Caco-2 (cell line): ENCODE results near the gene WDR1. TPM values are rescaled to one million over a fixed set of nuclear protein-coding genes. Genes with fewer than 3 reads are reported as not detected.

Experiments used
- BruUV-seq: library from RNA; stranded (reverse); fragments of 400-500 nt; replicated peaks from 2 replicates; lab custom pipeline; 2021; lab: Mats Ljungman, UMichigan
- CTCF ChIA-PET: fragments of 300-600 bp; sonication (Branson Sonifier 250); formaldehyde crosslinking; loops from one replicate; lab custom pipeline; 2022; ENCODE audit warnings: antibody characterized with exemption; lab: Charles Lee
- POLR2A ChIA-PET: fragments of 300-600 bp; sonication (Branson Sonifier 250); formaldehyde crosslinking; loops from one replicate; lab custom pipeline; 2022; ENCODE audit warnings: antibody characterized with exemption; lab: Charles Lee
- DNase-seq, 2 experiments: peaks; one replicate each; pipeline versions ENCODE4 v3.0.0 to v3.0.0-alpha.2; 2020 to 2022
- H3K27me3 ChIP-seq: replicated peaks from 2 replicates; pipeline ENCODE4 v1.6.0; 2011; ENCODE audit warnings: low read length; ENCODE audit not compliant: control insufficient read depth, insufficient read depth
- H3K36me3 ChIP-seq: 2 replicates; pipeline ENCODE4 v1.5.1; 2011; ENCODE audit warnings: low read length; ENCODE audit not compliant: control insufficient read depth, insufficient read depth
- H3K4me1 ChIP-seq: fragments of 250-450 bp; sonication (Bioruptor Pico); 2 replicates; pipeline ENCODE4 v1.5.1; 2020; ENCODE audit warnings: mild to moderate bottlenecking
- H3K4me3 ChIP-seq: 2 replicates; pipeline ENCODE4 v1.5.1; 2011; ENCODE audit warnings: low read depth, mild to moderate bottlenecking, control low read depth, low read length
- H3K9me3 ChIP-seq: fragments of 250-450 bp; sonication (Bioruptor Pico); 2 replicates; pipeline ENCODE4 v1.5.1; 2020; ENCODE audit warnings: mild to moderate bottlenecking, moderate library complexity
- H3K27ac Mint-ChIP-seq: one replicate; pipeline ENCODE4 v1.8.0; 2022; ENCODE audit warnings: mixed read lengths; ENCODE audit not compliant: unreplicated experiment
- H3K27me3 Mint-ChIP-seq: one replicate; pipeline ENCODE4 v1.8.0; 2022; ENCODE audit warnings: mixed read lengths; ENCODE audit not compliant: insufficient read depth, unreplicated experiment
- H3K36me3 Mint-ChIP-seq: one replicate; pipeline ENCODE4 v1.8.0; 2022; ENCODE audit warnings: mild to moderate bottlenecking, mixed read lengths; ENCODE audit not compliant: insufficient read depth, unreplicated experiment
- H3K4me1 Mint-ChIP-seq: one replicate; pipeline ENCODE4 v1.8.0; 2022; ENCODE audit warnings: low read depth, mixed read lengths; ENCODE audit not compliant: unreplicated experiment
- H3K4me3 Mint-ChIP-seq: one replicate; pipeline ENCODE4 v1.8.0; 2022; ENCODE audit warnings: mild to moderate bottlenecking, moderate library complexity, mixed read lengths; ENCODE audit not compliant: unreplicated experiment
- H3K9me3 Mint-ChIP-seq: one replicate; pipeline ENCODE4 v1.8.0; 2022; ENCODE audit warnings: mixed read lengths; ENCODE audit not compliant: unreplicated experiment
- CTCF ChIP-seq, 2 experiments: fragments of 200-600 bp in 1 of 2; IDR thresholded peaks; 1 replicate in 1 of 2; 2 replicates in 1 of 2; pipeline versions ENCODE4 v1.5.1 to v1.8.0; 2011 to 2022; ENCODE audit warnings: antibody characterized with exemption in 1 of 2, control low read depth in 1 of 2, inconsistent platforms in 1 of 2, low read depth in 1 of 2, low read length in 1 of 2, mild to moderate bottlenecking in 1 of 2, moderate library complexity in 1 of 2; ENCODE audit not compliant: insufficient read depth in 1 of 2, severe bottlenecking in 1 of 2, unreplicated experiment in 1 of 2
- intact Hi-C: fragments of 100-400 bp; cut with micrococcal nuclease; formaldehyde crosslinking; loops from one replicate; pipeline ENCODE4 v1.10.0; 2022; ENCODE audit not compliant: unreplicated experiment
- total RNA-seq: library from RNA; stranded (reverse); gene quantifications from 2 replicates; pipeline ENCODE4 v1.2.3, GENCODE V29; 2022

The WDR1 gene
- total RNA-seq, 1 experiment from 2014 or later: 250 TPM

GRCh38 chr4:10120943-10121567 lies 4.5 kb upstream of the WDR1 start:
- Histone ChIP-seq H3K4me3 (no peak overlapping the region), H3K36me3 (no peaks in the 10 kb centered on the region), H3K27me3 (no peaks in the 10 kb centered on the region), H3K9me3 (no peaks in the 10 kb centered on the region), H3K4me1 (peaks cover 14% of the 10 kb centered on the region)
- H3K36me3 Mint-ChIP-seq: peaks cover 20% of the 10 kb centered on the region
- TF ChIP-seq CTCF (IDR thresholded peaks at IDR 0.05; ENCODE audit: insufficient read depth in 1 of 2, low read depth in 1 of 2, low read length in 1 of 2, severe bottlenecking in 1 of 2, unreplicated experiment in 1 of 2): no peak
- H3K4me3 Mint-ChIP-seq: no peak overlapping the region
- H3K4me1 Mint-ChIP-seq: peaks cover 26% of the 10 kb centered on the region
- H3K9me3 Mint-ChIP-seq: no peaks in the 10 kb centered on the region
- BruUV-seq: no TSS peak
- intact Hi-C loops: no loop called here
- DNase-seq: no peak
- ChIA-PET CTCF (no interaction called here), POLR2A (interaction anchor here (0.7 kb wide), 1 partner anchor 10 kb away, joined by 3 read pairs; no protein-coding TSS in a partner anchor)
- no peak overlapping the region for H3K27ac Mint-ChIP-seq
- no peaks in the 10 kb centered on the region for H3K27me3 Mint-ChIP-seq

- H3K9me3 ChIP-seq: no peaks in the 10 kb centered on the region
- intact Hi-C loops: no loop called here
- POLR2A ChIA-PET: no interaction called here
- no peak overlapping the region for H3K4me3 ChIP-seq
- DNase-seq: no peak
- TF ChIP-seq CTCF (IDR thresholded peaks at IDR 0.05; ENCODE audit: insufficient read depth in 1 of 2, low read depth in 1 of 2, low read length in 1 of 2, severe bottlenecking in 1 of 2, unreplicated experiment in 1 of 2): no peak
- peaks cover 22% of the 10 kb centered on the region for H3K4me1 ChIP-seq
- H3K36me3 ChIP-seq: peaks cover 2% of the 10 kb centered on the region; the same call in 1 of the 2 replicates
- H3K9me3 Mint-ChIP-seq: no peaks in the 10 kb centered on the region
- H3K27me3 ChIP-seq: no peaks in the 10 kb centered on the region
- H3K27ac Mint-ChIP-seq: no peak overlapping the region
- CTCF ChIA-PET: no interaction called here
- no TSS peak for BruUV-seq
- no peak overlapping the region for H3K4me3 Mint-ChIP-seq
- H3K4me1 Mint-ChIP-seq: peaks cover 26% of the 10 kb centered on the region
- peaks cover 28% of the 10 kb centered on the region for H3K36me3 Mint-ChIP-seq
- no peaks in the 10 kb centered on the region for H3K27me3 Mint-ChIP-seq
Measured at GRCh38 chr4:10119773-10120172, 3.2 kb upstream of the WDR1 start.

- no peaks in the 10 kb centered on the region for H3K9me3 Mint-ChIP-seq
- ChIA-PET POLR2A (no interaction called here), CTCF (no interaction called here)
- DNase-seq: no peak
- no TSS peak for BruUV-seq
- peaks cover 33% of the 10 kb centered on the region for H3K36me3 Mint-ChIP-seq
- H3K27ac Mint-ChIP-seq: no peak overlapping the region
- Histone ChIP-seq H3K9me3 (no peaks in the 10 kb centered on the region), H3K4me3 (no peak overlapping the region), H3K36me3 (peaks cover 4% of the 10 kb centered on the region), H3K27me3 (no peaks in the 10 kb centered on the region), H3K4me1 (peaks cover 23% of the 10 kb centered on the region)
- H3K27me3 Mint-ChIP-seq: no peaks in the 10 kb centered on the region
- TF ChIP-seq CTCF (IDR thresholded peaks at IDR 0.05; ENCODE audit: insufficient read depth in 1 of 2, low read depth in 1 of 2, low read length in 1 of 2, severe bottlenecking in 1 of 2, unreplicated experiment in 1 of 2): no peak
- H3K4me3 Mint-ChIP-seq: no peak overlapping the region
- intact Hi-C loops: no loop called here
- peaks cover 26% of the 10 kb centered on the region for H3K4me1 Mint-ChIP-seq
Measured at GRCh38 chr4:10119278-10119677, 2.7 kb upstream of the WDR1 start.
